CD4-positive, alpha-beta T cell treated with Interferon alpha-2 for 1 hour (primary cell): ENCODE results near the gene GRAMD2A.

Experiments
- DNase-seq, 2 donors: peaks; one replicate each; pipeline ENCODE4 v3.0.0-alpha.2; 2020 to 2022

The GRAMD2A gene

DNA sequence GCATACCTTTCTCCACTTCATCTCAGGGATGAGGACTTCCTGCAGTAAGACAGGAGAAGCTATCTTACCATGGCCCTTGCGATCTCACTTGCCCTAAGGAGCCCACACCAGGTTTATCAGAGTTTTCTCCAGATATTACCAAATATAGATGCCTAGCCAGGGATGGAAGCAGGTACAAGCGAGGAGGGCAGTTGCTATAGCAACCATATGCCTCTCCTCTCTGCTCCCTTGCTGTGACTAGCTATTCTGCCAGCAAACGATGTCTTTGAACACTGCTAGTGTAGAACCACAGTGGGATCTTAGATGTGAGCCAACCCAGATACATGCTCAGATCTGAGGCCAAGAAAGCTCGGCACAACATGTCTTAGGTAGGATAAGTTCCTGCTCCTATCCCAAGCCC lies 33.9 kb downstream of the GRAMD2A start:
- no peak for DNase-seq

DNA sequence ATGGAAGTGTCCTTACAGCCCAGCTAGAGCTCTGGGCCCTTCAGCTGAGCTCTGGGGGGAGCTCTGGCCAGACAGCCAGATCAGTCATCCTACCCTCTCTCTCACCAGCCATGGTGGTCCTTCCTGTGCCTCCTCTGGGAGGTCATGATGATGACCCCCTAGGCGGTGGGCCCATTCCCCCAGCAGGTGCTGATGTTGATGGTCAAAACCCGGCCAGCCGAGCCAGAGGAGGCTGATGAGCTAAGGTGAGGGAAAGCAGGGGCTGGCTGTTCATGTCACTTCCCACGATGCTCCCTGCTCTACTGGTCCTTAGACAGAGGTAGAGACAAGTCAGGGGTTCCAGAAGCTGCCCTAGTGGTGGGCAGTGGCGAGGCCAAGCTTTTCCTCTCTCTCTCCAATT lies 35.0 kb downstream of the GRAMD2A start:
- DNase-seq = no peak

DNA sequence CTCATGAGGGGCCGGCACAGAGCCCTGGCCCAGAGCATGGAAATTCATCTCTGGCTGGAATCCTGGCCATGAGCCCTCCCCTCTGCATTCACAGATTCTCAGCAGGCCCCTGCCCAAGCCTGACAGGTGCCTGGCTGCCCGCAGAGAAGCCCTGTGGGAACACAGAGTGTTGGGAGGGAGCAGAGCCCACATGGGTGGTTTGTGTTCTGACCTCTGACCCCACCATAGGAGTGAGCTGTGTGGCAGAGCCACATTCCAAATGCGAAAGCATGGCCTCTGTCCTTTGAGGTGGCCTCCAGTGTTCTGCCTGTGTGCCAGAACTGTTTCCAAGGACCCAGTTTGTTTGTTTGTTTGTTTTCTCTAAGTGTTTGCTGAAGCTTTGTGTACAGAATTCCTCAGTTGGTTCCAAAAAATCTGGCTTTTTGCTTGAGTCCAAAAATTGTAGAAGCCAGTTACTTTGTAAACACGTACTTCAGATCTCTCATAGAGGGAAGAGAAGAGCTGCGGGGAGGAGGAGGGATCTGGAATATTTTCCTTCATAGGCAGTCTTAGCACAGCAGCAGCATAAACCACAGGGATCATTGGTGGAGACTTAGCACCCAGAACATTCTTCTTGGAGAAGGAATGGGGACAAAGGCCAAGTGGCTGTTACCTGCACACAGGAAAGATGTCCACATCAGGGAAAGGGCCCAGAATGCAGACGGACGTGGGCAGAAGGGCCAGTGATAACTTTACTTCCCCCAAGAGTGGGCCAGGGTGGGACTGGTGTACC lies 36.0 kb downstream of the GRAMD2A start:
- no peak for DNase-seq

DNA sequence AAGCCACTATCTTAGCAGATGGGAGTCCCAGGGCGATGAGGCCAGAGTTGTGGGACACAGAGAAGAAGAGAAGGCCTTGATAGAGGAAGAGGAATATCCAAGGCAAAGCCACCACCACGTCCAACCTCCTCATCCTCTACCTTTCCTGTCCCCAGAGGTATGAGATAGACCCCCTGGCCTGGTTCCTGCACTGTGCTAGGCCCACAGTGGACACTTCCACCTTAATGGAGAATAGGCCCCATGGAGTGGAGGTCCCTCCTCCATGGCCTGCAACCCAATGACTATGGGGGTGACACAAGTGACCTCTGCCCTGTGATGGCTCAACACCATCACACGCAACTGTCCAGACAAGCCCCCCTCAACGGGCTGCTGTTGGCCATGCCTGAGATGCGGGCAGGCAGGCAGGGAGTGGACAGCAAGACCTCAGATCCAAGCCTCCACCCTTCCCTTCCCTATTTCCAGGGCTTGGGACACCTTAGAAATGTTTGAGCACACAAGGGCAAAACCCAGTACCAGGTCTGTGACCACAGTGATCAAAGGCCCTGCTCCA lies 36.8 kb downstream of the GRAMD2A start:
- no peak for DNase-seq

DNA sequence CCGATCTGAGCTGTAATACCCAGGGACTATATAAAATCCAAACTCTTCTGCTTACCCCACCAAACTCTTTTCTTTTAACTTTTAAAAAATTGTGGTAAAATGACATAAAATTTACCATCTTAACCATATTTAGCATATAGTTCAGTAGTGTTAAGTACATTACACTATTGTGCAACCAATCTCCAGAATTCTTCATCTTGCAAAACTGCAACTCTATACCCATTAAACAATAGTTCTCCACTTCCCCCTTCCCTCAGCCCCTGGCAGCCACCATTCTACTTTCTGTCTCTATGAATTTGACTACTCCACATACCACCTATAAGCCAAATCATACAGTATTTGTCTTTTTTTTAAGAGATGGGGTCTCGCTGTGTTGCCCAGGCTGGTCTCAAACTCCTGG lies 40.7 kb downstream of the GRAMD2A start:
- no peak for DNase-seq

DNA sequence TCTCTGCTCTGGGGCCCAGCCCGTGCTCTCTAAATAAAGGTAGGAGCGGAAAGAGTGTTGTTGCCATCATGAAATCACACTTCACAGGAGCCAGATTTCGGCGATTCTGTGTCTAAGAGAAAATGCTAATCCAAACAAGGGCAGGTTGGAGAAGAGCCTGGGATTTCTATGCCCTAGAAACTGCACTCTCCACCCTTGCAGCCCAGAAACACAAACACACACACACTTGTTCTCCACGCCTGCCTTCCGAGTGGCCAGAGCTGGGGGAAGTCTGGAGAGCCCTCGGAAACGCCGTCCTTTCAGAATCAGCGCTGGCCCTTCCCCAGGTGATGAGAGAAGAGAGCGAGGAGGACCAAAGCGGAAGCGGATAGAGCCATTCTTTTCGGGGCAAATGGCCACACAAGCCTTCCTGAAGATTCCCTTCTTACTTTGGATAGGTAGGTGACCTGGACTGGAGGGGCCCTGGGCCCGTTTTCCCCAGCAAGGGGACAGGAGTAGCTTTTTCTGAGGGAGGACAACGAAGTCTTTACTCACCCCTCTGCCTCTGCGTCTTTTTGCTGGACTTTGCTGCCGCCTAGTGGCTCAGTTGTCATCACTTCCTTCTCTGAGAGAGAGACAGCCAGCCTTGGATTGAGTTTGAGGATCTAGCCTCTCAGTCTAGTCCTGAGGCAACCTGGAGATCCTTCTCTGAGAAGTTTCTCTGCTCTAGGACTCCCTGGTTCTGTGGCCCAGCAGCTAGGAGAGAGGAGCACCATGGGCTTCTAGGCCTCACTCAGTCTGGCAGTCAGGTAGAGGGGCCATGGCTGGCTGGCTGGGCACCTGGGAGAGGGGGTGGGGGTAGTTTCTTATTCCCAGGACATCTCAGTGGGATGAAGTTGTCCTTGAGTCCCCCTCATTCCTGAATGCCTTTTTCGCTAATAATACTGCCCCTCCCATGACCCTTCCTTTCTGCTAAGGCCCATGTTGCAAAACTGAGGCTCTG lies 41.7 kb downstream of the GRAMD2A start:
- DNase-seq = peak; percentile 72 to 80

DNA sequence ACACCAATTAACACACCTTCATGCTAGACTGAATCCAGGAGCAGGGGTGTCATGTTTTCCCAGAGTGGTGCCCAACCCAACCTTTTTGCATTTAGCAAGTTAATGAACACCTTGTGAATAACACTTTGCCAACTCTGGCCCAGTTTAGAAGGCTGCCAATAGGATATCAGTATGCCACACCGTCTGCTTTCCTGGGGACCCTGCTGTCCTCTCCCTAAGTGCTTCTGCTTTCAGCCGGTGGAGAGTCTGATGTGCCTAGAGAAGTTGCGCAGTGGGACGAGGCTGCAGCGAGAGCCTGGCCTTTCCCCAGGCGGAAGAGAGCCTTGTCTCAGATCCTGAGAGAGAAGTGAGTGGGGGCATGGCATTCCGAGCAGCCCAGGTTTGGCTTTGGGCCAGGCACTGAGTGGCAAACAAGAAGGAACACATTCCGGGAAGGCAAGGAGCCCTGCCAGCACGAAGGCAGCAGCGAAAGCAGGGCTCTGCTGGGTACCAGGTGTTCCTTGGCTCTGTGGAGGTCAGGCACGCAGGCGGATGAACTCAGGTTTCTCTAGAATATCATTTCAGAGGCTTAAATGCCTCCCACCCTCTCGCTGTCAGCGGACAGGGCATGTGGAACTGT lies 42.5 kb downstream of the GRAMD2A start:
- no peak for DNase-seq

DNA sequence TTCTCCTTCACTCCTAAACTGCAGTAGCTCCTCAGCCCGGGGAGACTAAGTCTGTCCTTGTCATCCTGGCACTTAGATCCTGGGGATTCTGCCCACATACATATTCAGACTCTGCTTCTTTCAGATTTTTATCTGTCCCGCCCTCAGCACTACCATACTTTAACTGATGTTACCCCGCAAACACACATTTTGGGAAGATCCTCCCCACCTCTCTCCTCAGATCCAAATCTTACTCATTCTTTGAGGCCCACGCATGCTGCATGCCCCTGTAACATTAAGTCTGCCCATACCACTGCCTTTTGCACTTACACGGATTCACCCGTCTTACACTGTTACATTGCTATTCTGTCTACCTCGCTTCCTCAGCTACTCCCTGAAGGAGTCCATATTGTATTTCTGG lies 43.3 kb downstream of the GRAMD2A start:
- no peak for DNase-seq

DNA sequence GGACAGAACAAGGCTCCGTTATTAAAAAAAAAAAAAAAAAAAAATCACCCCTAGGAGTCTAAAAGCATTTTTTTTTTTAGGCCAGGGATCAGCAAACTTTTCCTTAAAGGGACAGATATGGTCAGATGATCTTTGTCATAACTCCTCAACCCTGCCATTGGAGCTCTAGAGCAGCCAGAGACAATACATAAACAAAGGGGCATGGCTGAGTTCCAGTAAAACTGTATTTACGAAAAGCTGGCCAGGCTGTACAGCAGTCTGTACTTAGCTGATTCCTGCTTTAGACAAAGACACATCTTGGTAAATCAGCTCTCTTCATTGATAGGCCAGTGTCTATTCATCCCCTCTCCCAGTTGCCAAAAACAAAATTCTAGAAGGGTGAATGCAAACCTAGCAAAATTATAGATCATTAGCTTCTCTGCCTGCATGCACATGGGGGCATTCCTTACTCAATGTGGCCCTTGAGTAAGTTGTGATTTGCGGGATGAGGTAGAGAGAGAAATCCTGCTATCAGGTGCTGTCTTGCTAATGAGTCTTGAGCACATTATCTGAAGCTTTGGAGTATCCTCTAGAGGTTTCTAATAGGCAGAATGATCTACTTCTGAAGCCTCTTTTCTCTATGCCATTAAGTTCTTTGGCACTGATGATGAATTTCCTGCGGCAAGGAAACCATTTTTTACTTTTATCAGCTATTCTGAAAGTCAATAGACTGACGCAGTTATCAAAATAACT lies 44.2 kb downstream of the GRAMD2A start:
- no peak for DNase-seq

DNA sequence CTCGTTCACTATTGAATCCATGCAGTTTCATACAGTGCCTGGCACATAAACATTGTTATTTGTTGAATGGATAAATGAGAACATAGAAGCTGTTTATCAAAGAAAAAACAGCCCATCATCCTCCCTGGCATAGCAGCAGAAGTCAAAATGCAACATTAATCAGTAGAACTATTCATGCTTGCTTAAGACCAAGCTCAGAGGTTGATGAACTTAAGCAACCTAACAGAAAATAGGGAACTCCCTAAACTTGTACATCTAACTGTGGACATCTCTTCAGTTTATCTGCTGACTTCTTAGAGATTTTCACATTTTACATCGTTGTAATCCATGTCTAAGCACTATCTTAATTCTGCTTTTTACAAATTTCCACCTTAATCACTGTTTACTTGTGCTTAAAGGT lies 50.2 kb downstream of the GRAMD2A start:
- DNase-seq = no peak

DNA sequence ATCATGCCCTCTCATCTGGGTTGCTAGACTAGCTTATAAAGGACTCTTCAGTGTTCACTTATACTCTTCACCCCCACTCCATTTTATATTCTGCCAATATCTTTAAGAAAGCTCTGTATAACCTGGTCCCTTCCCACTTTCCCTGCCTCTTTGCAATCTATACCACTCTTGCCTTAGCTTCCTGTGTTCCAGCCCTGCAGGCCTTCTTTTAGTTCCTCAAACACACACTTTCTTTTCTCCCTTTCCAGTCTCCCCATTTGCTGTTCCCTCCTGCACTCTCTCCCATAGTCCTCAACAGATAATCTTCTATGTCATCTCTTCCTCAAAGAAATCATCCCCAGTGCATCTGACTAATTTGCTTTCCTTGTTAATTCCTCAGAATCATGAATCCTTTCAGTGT lies 50.7 kb downstream of the GRAMD2A start:
- no peak for DNase-seq

DNA sequence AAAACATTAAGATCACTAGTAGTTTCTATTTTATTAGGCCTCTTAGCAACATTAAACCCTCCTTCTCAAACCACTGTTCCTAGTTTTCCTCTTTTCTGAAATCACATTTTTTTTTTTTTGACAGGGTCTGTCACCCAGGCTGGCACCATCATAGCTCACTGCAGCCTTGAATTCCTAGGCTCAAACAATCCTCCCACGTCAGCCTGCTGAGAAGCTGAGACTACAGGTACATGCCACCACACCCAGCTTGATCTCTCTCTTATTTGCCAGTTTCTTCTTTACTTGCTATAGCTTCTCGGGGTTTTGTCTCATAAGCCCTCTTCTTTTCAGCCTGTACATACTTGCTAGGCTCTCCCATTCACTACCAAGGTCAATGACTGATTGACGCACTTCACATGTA lies 51.4 kb downstream of the GRAMD2A start:
- no peak for DNase-seq

DNA sequence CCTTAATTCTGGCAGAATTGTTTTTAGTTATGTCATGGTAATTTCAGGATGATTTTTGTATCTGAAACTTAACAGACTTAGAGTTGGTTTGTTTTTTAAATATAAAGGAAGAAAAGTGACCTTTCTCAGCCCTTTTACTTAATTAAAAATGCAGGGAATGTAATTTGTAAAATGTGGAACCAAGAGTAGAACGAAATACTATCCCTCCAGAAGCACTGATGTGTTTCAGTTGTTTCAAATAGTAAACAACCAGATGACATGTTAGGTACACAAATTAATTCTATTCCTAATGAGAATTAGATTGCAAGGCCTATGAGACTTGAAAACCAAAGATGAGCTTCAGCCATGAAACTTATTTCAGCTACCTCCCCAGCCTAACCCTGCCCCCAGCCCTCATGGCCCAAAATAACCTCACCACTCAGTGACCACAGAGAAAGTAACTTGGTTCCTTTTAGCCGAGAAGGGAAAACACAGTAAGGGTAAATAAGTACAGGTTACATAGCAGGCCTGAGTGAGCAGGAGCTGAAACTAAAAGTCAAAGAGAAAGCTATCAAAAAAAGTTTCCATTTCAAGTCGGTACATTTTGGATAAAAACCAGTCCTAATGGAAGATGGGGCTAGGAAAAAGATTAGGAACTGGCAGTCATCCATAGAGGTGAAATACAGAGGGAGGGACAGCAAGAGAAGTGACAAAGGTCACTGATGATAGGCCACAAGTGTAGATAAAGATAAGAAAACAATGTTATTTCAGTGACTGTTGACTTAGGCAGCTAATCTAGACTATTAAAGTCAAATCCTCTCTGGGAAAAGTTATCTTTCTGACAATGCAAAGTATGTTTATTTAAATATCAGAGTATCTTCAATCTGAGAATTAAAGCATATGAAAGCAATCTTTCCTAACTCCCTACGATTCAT lies 56.2 kb downstream of the GRAMD2A start:
- no peak for DNase-seq

DNA sequence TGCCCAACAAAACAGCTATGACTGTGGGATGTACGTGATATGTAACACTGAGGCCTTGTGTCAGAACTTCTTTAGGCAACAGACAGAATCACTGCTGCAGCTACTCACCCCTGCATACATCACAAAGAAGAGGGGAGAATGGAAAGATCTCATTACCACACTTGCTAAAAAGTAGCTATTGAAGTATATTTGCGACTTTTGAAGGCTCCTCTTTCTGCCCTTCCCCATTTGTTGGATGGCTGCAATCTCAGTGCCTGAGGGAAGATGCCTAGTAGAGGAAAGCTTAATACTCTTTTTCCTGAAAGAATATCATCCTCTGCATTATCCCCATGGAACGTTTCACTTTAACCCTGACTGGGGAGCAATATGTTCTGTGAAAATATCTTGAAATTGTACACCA lies 57.5 kb downstream of the GRAMD2A start:
- DNase-seq = no peak

DNA sequence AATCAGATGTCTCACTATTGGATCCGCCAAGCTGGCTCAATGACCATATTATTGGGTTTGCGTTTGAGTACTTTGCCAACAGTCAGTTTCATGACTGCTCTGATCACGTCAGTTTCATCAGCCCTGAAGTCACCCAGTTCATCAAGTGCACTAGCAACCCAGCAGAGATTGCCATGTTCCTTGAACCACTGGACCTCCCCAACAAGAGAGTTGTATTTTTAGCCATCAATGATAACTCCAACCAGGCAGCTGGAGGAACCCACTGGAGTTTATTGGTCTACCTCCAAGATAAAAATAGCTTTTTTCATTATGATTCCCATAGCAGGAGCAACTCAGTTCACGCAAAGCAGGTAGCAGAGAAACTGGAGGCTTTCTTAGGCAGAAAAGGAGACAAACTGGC lies 57.9 kb downstream of the GRAMD2A start:
- DNase-seq = no peak

DNA sequence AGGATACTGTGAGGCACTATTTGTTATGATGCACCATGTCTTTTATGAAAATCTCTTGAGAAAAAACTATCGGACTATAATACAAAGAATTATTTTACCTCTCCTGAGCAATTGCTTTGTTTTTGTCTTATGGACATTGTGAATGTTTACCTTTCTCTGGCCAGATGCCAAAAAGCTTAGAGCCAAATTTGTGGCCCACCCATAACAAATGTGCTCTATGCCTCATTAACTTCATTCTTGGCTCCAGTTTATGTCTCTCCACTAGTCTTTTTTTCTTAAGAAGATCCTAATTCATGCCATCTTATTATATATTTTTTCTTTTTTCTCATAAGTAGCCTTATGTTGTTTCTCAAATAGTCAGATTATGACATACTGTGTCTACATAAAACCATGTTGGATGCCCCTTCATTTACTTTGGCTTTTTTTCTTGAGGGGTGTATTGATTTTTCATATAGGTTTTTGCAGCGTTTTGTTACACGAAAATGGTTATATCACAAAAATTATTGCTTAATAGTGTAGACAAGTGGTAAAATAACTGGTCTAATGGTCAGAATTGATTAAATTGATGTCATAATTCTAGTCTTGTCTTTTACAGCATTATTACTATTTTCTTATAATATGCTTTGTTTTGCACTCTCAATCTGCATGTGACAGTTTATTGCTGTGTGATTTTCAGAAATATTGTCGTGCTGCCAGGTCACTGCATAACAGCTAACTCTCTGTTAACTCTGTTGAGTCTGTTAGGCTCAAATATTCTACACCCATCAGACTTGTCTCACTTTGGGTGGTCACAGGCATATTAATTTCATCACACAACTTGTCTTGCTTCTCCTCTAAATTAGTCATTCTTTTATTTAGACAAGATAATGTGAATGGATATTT lies 61.2 kb downstream of the GRAMD2A start:
- DNase-seq = no peak

DNA sequence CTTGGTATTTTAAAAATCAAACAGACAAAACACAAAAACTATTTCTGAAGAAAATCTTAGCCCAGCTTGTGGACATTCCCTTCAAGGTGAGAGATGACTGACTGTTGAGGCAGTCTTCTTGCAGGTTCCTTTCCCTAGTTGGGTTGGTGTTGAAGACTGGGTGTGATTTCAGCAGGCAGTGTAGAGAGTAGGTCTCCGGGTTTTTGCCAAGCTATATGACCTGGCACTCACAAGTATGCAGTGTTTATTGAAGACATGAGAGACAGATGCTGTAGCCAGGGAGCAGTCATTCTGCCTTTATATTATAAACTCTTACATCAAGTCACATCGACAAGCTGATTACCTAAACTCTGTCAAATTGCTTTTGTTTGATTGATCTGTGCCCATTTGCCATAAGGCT lies 61.9 kb downstream of the GRAMD2A start:
- DNase-seq = no peak

DNA sequence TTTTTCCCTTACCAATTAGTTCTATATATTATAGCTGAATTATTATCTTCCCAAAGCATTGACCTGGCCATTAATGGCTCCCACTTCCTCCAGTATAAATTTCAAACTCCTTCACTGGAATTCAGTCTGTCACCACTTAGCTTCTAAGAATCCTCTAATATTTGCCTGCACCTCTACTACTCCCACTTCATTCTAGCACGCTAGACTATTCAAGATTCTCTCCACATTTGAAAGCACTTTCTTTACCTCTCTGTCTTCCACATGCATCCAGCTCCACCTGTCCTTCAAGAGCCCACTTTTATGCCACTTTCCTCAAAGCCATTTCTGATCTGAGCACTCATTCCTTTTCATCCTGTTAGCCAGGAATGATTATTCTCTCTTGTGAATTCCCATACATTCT lies 64.4 kb downstream of the GRAMD2A start:
- DNase-seq = no peak

DNA sequence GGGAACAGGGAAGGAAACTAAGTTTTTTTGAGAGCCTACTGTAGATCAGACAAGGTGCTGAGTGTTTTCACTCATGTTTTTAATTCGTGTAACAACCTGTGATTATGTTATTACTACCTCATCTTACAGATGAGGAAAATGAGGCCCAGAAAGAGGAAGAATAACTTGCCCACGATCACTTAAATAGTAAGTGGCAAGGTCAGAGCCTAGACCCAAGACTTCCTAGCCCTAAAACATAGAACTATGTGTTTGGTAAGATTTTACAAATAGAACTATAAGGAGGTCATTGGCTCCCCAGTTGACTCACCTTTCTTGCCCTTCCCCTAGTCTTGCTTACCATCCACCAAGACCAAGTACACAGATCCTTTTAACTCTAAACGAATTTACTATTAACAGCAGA lies 65.7 kb downstream of the GRAMD2A start:
- DNase-seq = no peak

DNA sequence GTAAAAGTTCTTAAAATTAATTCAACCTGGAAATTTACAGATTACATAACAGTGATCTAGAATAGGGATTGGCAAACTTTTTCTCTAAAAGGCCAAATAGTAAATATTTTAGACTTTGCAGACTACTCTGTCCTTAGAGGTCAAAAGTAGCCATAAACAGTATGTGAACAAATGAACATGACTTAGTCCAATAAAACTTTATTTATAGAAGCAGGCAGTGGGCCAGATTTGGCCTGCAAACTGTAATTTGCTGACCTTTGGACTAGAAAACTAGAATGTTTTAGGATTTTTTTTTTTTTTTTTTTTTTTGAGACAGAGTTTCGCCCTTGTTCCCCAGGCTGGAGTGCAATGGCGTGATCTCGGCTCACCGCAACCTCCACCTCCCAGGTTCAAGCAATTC lies 67.3 kb downstream of the GRAMD2A start:
- no peak for DNase-seq

DNA sequence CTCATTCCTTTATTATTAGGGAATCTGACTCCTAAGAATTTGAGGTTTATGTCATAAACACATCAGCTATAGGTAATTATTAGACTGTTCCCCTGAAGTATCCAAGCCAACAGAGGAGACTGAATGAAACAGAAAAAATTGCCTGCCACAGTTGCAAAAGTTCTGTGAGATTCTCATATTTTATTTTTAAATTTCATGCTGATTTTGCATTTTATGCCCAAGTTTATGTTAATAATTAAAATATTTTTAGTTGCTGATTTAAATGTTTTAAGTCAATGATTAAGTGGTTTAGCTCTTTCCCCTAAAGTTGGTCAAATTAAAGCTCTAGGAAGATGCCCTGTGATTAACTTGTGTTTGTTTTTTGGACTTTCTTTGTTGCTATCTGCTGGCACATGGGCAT lies 69.2 kb downstream of the GRAMD2A start:
- no peak for DNase-seq
